GM18858 (cell line): ENCODE measurements around the gene NCKAP5L.
"Not testable (repeated sequence)": the region's sequence is repeated elsewhere in the genome, so short reads cannot be mapped to it uniquely, and the experiment has no call there.

Source experiments
- ATAC-seq: cut with Tn5 transposase; IDR thresholded peaks from one replicate; pipeline ENCODE4 v1.9.1; 2021; ENCODE audit not compliant: unreplicated experiment

Gene NCKAP5L

DNA sequence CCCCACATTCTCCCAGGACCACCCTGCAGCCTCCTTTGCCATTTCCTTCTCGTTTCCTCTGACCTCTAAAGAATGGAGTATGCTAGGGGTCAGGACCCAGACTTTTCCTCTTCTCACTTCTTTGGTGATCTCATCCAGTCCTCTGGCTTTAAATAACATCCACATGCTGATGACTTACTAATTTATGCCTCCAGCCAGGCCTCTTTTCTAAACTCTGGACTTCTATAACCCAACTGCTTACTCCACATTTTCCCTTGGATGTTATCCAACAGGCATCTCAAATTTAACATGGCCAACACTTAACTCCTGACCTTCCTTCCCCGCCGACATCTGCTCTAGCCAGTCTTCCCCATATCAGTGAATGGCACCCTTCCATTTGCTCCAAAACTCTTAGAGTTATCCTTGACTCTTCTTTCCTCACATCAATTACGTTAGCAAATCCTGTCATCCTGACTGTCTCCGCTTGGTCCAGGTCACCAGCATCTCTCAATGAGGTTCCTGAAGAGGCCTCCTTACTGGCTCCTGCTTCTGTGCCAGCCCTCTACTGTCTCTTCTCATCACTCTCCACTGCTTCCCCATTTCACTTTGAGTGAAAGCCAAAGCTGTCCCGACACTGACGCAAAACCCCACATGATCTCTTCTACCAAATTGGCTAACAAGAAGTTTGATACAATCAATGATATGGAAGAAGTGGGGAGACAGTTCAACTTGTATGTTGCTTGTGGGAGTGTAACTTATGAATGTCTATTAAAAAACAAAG lies 44.1 kb downstream of the NCKAP5L start:
- ATAC-seq: no peak

- ATAC-seq: not testable (repeated sequence)
These were observed 47.3 kb downstream of the NCKAP5L start for GRCh38 chr12:49780914-49781313.

- ATAC-seq: no peak
These were observed 48.6 kb downstream of the NCKAP5L start for GRCh38 chr12:49779581-49779980.

- no peak for ATAC-seq
These were observed 50.1 kb downstream of the NCKAP5L start for GRCh38 chr12:49777800-49778748.

GRCh38 chr12:49777341-49777740 lies 50.9 kb downstream of the NCKAP5L start:
- no peak for ATAC-seq

GRCh38 chr12:49776858-49777257 lies 51.4 kb downstream of the NCKAP5L start:
- no peak for ATAC-seq

- no peak for ATAC-seq
These were observed 51.8 kb downstream of the NCKAP5L start for GRCh38 chr12:49776413-49776812.

GRCh38 chr12:49773102-49773501 lies 55.1 kb downstream of the NCKAP5L start:
- not testable (repeated sequence) for ATAC-seq

- ATAC-seq: no peak
These were observed 60.9 kb downstream of the NCKAP5L start for GRCh38 chr12:49767333-49767732.

- ATAC-seq: no peak
These were observed 62.1 kb downstream of the NCKAP5L start for GRCh38 chr12:49766115-49766455.

DNA sequence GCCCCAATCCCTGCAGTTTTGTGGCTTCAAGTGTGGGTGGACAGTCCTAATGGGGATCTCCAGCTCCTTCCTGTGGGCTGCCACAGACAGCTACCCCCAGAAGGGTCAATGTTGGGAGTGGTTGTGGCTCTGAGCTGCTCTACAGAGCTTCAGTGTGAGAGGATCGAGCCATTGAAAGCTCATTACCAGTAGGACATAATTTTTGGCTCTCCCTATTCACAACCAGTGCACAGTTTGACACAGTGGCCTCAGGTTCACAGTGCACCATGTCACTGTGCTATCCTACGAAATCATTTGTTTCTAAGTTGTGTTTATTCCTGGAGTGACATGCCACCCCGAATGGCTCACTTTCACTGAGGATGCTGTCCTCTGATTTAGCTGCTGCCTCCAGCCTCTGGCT lies 64.1 kb downstream of the NCKAP5L start:
- no peak for ATAC-seq

- no peak for ATAC-seq
These were observed 65.1 kb downstream of the NCKAP5L start for GRCh38 chr12:49763006-49763591.

- ATAC-seq: no peak
These were observed 65.8 kb downstream of the NCKAP5L start for GRCh38 chr12:49762468-49762847.

DNA sequence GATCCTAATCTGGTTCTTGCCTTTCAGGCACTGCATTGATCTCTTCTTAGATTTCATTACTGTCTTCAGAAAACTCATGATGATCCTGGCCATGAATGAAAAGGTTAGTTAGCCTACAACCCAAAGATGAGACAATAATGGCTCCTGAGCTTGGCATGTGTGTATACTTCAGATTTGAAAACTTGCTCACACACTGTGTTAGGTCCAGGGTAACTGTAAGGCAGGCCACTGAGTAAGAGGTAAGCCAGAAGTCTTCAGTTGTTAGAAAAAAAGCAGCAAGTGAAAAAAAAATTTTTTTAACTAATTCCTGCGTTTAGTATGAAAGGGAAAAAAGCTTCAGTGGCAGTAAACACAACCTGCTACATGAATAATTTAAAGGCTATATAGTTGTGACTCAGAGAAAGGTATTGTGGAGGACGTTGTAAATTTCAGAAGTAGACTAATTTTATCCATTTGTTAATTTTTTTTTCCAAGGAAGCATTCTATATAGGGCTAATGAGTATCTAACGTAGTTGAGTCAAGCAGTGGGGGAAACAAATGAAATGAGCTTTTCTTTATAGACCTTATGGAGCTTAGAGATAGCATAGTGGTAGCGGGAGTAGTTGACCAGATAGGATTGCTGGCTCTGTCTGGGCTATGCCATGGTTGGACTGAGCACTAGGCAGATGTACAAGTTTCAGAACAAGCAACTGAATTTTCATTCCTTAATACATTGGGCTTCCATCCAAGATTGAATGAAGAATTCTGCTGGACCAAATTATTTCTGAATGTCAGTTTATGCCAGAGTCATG lies 66.3 kb downstream of the NCKAP5L start:
- no peak for ATAC-seq

DNA sequence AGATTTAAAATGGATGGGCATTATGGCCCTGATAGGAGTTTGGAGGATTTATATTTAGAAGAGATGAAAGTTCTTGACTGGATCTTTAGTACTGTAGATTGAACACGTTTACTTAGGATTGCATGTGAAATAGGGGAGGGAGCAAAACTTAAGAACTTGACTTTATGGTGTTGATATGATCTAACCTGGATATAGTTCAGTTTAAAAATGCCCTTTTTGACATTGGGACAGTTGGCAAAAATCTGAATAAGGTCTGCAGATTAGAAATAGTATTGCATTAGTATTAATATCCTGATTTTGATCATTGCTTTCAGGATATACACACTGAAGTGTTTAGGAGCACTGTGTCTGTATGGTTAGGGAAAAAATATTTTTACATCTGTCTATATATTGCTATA lies 77.2 kb downstream of the NCKAP5L start:
- no peak for ATAC-seq

- no peak for ATAC-seq
These were observed 77.9 kb downstream of the NCKAP5L start for GRCh38 chr12:49750027-49750995.

DNA sequence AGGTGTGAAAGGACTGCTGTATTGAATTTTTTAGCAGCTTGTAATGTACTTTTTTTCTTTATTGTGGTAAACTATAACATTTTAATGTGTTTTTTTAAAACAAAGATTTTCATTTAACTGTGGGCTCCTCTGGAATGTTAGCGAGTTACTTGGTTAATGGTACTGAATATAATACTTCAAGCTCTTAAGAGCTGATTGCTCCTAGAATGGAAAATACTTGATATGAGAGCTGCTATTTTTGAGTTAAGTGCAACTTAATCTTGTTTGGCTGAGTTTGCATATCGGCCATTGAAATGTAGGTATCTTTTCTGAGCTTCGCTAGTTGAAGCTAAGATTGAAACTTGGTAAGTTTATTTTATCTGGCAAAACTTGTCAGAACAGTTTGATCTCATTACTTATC lies 79.4 kb downstream of the NCKAP5L start:
- ATAC-seq: no peak

- ATAC-seq: no peak
These were observed 79.9 kb downstream of the NCKAP5L start for GRCh38 chr12:49748306-49748705.

DNA sequence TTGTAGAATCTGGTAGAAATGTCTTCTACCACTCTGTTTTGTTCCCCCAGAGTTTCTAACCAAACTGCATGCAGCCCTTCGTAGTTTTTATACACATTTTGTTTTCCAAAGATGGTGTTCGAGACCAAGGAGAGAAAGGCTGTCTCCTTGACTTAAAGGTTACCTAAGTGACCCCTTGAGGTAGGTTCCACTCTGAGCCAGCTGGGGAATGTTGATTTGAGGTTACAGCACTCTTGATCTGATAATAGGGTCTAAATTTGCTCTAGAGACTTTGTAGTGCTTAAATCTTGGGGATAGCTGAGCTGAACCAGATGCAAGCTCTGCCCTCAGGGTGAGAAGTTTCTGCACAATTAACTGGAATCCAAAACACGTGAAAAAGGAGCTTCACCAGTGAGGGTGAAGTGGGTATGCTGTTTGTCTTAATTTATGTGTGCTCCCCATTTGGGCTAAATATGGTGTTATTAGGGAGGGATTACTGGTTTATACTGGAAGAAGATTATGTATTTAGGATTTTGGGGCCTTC lies 83.8 kb downstream of the NCKAP5L start:
- no peak for ATAC-seq
